Transverse colon (tissue), 3 donors: Measurements from ENCODE around the gene KRTAP5-8.

ENCODE experiments used
- EP300 ChIP-seq: sonication (generic); formaldehyde crosslinking; IDR thresholded peaks from one replicate; pipeline ENCODE4 v1.6.1; 2017; ENCODE audit warnings: antibody characterized with exemption, low read depth
- POLR2A ChIP-seq: fragments of 450-650 bp; IDR thresholded peaks from one replicate; pipeline ENCODE4 v1.6.1; 2016; ENCODE audit warnings: antibody characterized with exemption, mild to moderate bottlenecking, moderate library complexity
- TF ChIP-seq, protein P1 (sequence below), 5 experiments: fragments of 200-600 bp in 3 of 5; fragments of 450-650 bp in 2 of 5; sonication (generic) in 3 of 5; IDR thresholded peaks; 1 replicate in 2 of 5; 2 replicates in 3 of 5; pipeline ENCODE4 v1.5.1; 2016 to 2017; ENCODE audit warnings: antibody characterized with exemption in 5 of 5, inconsistent platforms in 3 of 5, mild to moderate bottlenecking in 2 of 5, moderate library complexity in 1 of 5

DNA sequence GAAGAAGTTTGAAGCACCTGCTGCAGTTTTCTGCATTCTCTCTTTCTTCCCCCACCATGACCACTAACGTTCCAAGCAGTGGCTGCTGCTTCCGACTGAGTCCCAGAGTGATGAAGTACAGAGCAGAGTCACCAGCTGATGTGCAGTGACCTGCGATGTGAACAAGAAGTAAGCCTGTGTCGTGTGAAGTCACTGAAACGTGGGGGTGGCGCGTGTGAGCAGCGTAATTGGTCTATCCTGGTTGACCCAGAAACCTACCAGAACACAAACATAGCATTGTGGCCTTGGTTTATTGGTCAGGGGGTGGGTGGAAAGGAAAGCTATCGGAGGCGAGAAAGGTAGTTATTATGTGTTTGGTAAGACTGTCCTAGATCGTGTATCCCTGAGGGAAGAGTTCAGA, 7.2 kb upstream of the KRTAP5-8 start:
- TF ChIP-seq, protein P1, sequence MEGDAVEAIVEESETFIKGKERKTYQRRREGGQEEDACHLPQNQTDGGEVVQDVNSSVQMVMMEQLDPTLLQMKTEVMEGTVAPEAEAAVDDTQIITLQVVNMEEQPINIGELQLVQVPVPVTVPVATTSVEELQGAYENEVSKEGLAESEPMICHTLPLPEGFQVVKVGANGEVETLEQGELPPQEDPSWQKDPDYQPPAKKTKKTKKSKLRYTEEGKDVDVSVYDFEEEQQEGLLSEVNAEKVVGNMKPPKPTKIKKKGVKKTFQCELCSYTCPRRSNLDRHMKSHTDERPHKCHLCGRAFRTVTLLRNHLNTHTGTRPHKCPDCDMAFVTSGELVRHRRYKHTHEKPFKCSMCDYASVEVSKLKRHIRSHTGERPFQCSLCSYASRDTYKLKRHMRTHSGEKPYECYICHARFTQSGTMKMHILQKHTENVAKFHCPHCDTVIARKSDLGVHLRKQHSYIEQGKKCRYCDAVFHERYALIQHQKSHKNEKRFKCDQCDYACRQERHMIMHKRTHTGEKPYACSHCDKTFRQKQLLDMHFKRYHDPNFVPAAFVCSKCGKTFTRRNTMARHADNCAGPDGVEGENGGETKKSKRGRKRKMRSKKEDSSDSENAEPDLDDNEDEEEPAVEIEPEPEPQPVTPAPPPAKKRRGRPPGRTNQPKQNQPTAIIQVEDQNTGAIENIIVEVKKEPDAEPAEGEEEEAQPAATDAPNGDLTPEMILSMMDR (IDR thresholded peaks at IDR 0.05), result no peak
- TF ChIP-seq POLR2A (no peak), EP300 (no peak)
